HepG2 (cell line): ENCODE data around the gene DDX23. TPM values are rescaled to one million over a fixed set of nuclear protein-coding genes. Genes with fewer than 3 reads are reported as not detected.

Experiments
- ARID3A ChIP-seq: IDR thresholded peaks from 2 replicates; pipeline ENCODE4 v1.6.1; 2012; ENCODE audit warnings: low read depth, low read length, improper control_type of control experiment
- DPF2 ChIP-seq: sonication (generic); formaldehyde crosslinking; IDR thresholded peaks from 2 replicates; pipeline ENCODE4 v1.4.0; 2020; ENCODE audit warnings: mild to moderate bottlenecking, low read depth, missing genetic modification reagents, borderline replicate concordance
- ISX ChIP-seq: sonication (generic); formaldehyde crosslinking; conservative IDR thresholded peaks from 2 replicates; pipeline ENCODE4 v1.5.0; 2020; ENCODE audit warnings: missing genetic modification reagents
- JUN ChIP-seq: sonication (generic); formaldehyde crosslinking; IDR thresholded peaks from 2 replicates; pipeline ENCODE4 v1.4.0; 2020; ENCODE audit warnings: mild to moderate bottlenecking, missing genetic modification reagents
- MTA3 ChIP-seq: sonication (generic); formaldehyde crosslinking; IDR thresholded peaks from 2 replicates; pipeline ENCODE4 v1.4.0; 2020; ENCODE audit warnings: missing genetic modification reagents
- MTF2 ChIP-seq: sonication (generic); formaldehyde crosslinking; IDR thresholded peaks from 2 replicates; pipeline ENCODE4 v1.5.0; 2020; ENCODE audit warnings: missing genetic modification reagents, borderline replicate concordance
- MXI1 ChIP-seq: IDR thresholded peaks from 3 replicates; pipeline ENCODE4 v1.6.1; 2012; ENCODE audit warnings: low read depth, low read length, inconsistent platforms, borderline replicate concordance
- NR3C1 ChIP-seq: sonication (generic); formaldehyde crosslinking; IDR thresholded peaks from 2 replicates; pipeline ENCODE4 v1.4.0; 2020; ENCODE audit warnings: missing genetic modification reagents
- RELA ChIP-seq: sonication (generic); formaldehyde crosslinking; IDR thresholded peaks from 2 replicates; pipeline ENCODE4 v1.4.0; 2020; ENCODE audit warnings: missing genetic modification reagents
- RORA ChIP-seq: sonication (generic); formaldehyde crosslinking; IDR thresholded peaks from 2 replicates; pipeline ENCODE4 v1.5.0; 2020; ENCODE audit warnings: mild to moderate bottlenecking, missing genetic modification reagents, moderate library complexity
- ZFP62 ChIP-seq: sonication (generic); formaldehyde crosslinking; IDR thresholded peaks from 2 replicates; pipeline ENCODE4 v1.4.0; 2020; ENCODE audit warnings: missing genetic modification reagents
- ZNF138 ChIP-seq: sonication (generic); formaldehyde crosslinking; IDR thresholded peaks from 2 replicates; pipeline ENCODE4 v1.5.0; 2020; ENCODE audit warnings: mild to moderate bottlenecking, low read depth, missing genetic modification reagents
- ZNF343 ChIP-seq: sonication (generic); formaldehyde crosslinking; IDR thresholded peaks from 2 replicates; pipeline ENCODE4 v1.4.0; 2020; ENCODE audit warnings: mild to moderate bottlenecking, missing genetic modification reagents
- ZNF510 ChIP-seq: sonication (generic); formaldehyde crosslinking; IDR thresholded peaks from 2 replicates; pipeline ENCODE4 v1.4.0; 2020; ENCODE audit warnings: low read depth, mild to moderate bottlenecking, missing genetic modification reagents
- ZNF766 ChIP-seq: sonication (generic); formaldehyde crosslinking; IDR thresholded peaks from 2 replicates; pipeline ENCODE4 v1.5.0; 2020; ENCODE audit warnings: missing genetic modification reagents, borderline replicate concordance
- ZNF775 ChIP-seq: sonication (generic); formaldehyde crosslinking; IDR thresholded peaks from 2 replicates; pipeline ENCODE4 v1.4.0; 2020; ENCODE audit warnings: missing genetic modification reagents, mild to moderate bottlenecking, moderate library complexity, borderline replicate concordance
- polyA plus RNA-seq, 8 experiments: library from polyadenylated mRNA; depleted of rRNA in 3 of 8; stranded (reverse) in 7 of 8; unstranded in 1 of 8; fragments of >200 nt; fragmentation: Illumina TruSeq in 4 of 8; extraction: Trizol in 4 of 8; gene quantifications; 2 replicates each; pipeline versions ENCODE4 v1.2.1 to v1.2.3, GENCODE V29; 2011 to 2016; ENCODE audit warnings: low read depth in 4 of 8, missing spikeins in 1 of 8, mixed read lengths in 1 of 8; ENCODE audit not compliant: insufficient read depth in 1 of 8
- total RNA-seq, 5 experiments: library from RNA; depleted of rRNA; stranded (reverse); fragments of >200 nt; fragmentation: Illumina TruSeq; extraction: Trizol; gene quantifications; 2 replicates each; pipeline ENCODE4 v1.2.3, GENCODE V29; 2016; ENCODE audit warnings: low read depth in 1 of 5
- TF ChIP-seq, protein P1 (sequence below): sonication (generic); formaldehyde crosslinking; IDR thresholded peaks from 2 replicates; pipeline ENCODE4 v1.9.0; 2021; ENCODE audit warnings: mild to moderate bottlenecking, missing genetic modification reagents
- TF ChIP-seq, protein P2 (sequence below): sonication (generic); formaldehyde crosslinking; IDR thresholded peaks from 2 replicates; pipeline ENCODE4 v1.4.0; 2020; ENCODE audit warnings: mild to moderate bottlenecking, missing genetic modification reagents
- TF ChIP-seq, protein P3 (sequence below): fragments of 450-650 bp; IDR thresholded peaks from 2 replicates; pipeline ENCODE4 v1.6.1; 2017

DDX23 gene
- total and polyA plus RNA-seq, 2 of the 13 experiments (the other 11 are each of a cell fraction or from before 2014, with no cell fraction given), result 35.7 to 90.0 TPM

GRCh38 chr12:48883305-48884161 lies 31.6 kb upstream of the DDX23 start (continued):
- no peak for TF ChIP-seq ZNF138 (CRISPR knock-in tag)
- no peak for TF ChIP-seq ZNF343 (CRISPR knock-in tag)
- TF ChIP-seq, protein P1, sequence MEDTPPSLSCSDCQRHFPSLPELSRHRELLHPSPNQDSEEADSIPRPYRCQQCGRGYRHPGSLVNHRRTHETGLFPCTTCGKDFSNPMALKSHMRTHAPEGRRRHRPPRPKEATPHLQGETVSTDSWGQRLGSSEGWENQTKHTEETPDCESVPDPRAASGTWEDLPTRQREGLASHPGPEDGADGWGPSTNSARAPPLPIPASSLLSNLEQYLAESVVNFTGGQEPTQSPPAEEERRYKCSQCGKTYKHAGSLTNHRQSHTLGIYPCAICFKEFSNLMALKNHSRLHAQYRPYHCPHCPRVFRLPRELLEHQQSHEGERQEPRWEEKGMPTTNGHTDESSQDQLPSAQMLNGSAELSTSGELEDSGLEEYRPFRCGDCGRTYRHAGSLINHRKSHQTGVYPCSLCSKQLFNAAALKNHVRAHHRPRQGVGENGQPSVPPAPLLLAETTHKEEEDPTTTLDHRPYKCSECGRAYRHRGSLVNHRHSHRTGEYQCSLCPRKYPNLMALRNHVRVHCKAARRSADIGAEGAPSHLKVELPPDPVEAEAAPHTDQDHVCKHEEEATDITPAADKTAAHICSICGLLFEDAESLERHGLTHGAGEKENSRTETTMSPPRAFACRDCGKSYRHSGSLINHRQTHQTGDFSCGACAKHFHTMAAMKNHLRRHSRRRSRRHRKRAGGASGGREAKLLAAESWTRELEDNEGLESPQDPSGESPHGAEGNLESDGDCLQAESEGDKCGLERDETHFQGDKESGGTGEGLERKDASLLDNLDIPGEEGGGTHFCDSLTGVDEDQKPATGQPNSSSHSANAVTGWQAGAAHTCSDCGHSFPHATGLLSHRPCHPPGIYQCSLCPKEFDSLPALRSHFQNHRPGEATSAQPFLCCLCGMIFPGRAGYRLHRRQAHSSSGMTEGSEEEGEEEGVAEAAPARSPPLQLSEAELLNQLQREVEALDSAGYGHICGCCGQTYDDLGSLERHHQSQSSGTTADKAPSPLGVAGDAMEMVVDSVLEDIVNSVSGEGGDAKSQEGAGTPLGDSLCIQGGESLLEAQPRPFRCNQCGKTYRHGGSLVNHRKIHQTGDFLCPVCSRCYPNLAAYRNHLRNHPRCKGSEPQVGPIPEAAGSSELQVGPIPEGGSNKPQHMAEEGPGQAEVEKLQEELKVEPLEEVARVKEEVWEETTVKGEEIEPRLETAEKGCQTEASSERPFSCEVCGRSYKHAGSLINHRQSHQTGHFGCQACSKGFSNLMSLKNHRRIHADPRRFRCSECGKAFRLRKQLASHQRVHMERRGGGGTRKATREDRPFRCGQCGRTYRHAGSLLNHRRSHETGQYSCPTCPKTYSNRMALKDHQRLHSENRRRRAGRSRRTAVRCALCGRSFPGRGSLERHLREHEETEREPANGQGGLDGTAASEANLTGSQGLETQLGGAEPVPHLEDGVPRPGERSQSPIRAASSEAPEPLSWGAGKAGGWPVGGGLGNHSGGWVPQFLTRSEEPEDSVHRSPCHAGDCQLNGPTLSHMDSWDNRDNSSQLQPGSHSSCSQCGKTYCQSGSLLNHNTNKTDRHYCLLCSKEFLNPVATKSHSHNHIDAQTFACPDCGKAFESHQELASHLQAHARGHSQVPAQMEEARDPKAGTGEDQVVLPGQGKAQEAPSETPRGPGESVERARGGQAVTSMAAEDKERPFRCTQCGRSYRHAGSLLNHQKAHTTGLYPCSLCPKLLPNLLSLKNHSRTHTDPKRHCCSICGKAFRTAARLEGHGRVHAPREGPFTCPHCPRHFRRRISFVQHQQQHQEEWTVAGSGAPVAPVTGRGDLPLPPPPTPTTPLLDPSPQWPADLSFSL (CRISPR knock-in tag), result peak; percentile 31; the same call in 1 of the 2 replicates
- no peak for TF ChIP-seq ARID3A
- no peak for TF ChIP-seq ZFP62 (CRISPR knock-in tag)
- TF ChIP-seq ISX, result no peak
- TF ChIP-seq MTA3 (CRISPR knock-in tag), result no peak
- no peak for TF ChIP-seq ZNF766
- no peak for TF ChIP-seq RORA (CRISPR knock-in tag)
- no peak for TF ChIP-seq ZNF775 (CRISPR knock-in tag)
- TF ChIP-seq, protein P2, sequence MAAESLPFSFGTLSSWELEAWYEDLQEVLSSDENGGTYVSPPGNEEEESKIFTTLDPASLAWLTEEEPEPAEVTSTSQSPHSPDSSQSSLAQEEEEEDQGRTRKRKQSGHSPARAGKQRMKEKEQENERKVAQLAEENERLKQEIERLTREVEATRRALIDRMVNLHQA, result no peak
- TF ChIP-seq, protein P3, sequence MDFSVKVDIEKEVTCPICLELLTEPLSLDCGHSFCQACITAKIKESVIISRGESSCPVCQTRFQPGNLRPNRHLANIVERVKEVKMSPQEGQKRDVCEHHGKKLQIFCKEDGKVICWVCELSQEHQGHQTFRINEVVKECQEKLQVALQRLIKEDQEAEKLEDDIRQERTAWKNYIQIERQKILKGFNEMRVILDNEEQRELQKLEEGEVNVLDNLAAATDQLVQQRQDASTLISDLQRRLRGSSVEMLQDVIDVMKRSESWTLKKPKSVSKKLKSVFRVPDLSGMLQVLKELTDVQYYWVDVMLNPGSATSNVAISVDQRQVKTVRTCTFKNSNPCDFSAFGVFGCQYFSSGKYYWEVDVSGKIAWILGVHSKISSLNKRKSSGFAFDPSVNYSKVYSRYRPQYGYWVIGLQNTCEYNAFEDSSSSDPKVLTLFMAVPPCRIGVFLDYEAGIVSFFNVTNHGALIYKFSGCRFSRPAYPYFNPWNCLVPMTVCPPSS, result no peak
- 0 out of 2 replicates have a peak, but pooled peaks have one; percentile 18 for TF ChIP-seq DPF2 (CRISPR knock-in tag)
- TF ChIP-seq ZNF510 (CRISPR knock-in tag), result no peak
- no peak for TF ChIP-seq MTF2 (CRISPR knock-in tag)
- TF ChIP-seq NR3C1 (CRISPR knock-in tag), result no peak
- no peak for TF ChIP-seq MXI1
- no peak for TF ChIP-seq RELA (CRISPR knock-in tag)
- no peak for TF ChIP-seq JUN (CRISPR knock-in tag)
